Natural killer cell (primary cell): ENCODE results near the gene DLG3. TPM values are rescaled to one million over a fixed set of nuclear protein-coding genes. Genes with fewer than 3 reads are reported as not detected.

Experiments used
- ATAC-seq, 3 donors: fragments of 150-1000 bp in 2 of 3; fragments of 200-7000 bp in 1 of 3; cut with Tn5 transposase; 1 replicate in 1 of 3; 2 replicates in 2 of 3; pipeline ENCODE4 v1.10.0; 2021; ENCODE audit warnings: mild to moderate bottlenecking in 2 of 3, moderate library complexity in 2 of 3
- DNase-seq, 2 donors: peaks; one replicate each; pipeline versions ENCODE4 v3.0.0 to v3.0.0-alpha.2; 2013 to 2021; ENCODE audit warnings: mixed read lengths in 1 of 2
- H3K27ac ChIP-seq: one replicate; pipeline ENCODE4 v1.5.1; 2013; ENCODE audit warnings: mild to moderate bottlenecking, low read length
- H3K27me3 ChIP-seq: one replicate; pipeline ENCODE4 v1.6.1; 2013; ENCODE audit warnings: low read length; ENCODE audit not compliant: control insufficient read depth, insufficient read depth
- H3K36me3 ChIP-seq: one replicate; pipeline ENCODE4 v1.6.1; 2013; ENCODE audit warnings: low read length; ENCODE audit not compliant: control insufficient read depth, insufficient read depth
- H3K4me1 ChIP-seq: one replicate; pipeline ENCODE4 v1.6.1; 2013; ENCODE audit warnings: low read length; ENCODE audit not compliant: control insufficient read depth, insufficient read depth
- H3K4me3 ChIP-seq: one replicate; pipeline ENCODE4 v1.5.1; 2013; ENCODE audit warnings: low read length
- H3K9me3 ChIP-seq: one replicate; pipeline ENCODE4 v1.6.1; 2013; ENCODE audit warnings: low read length; ENCODE audit not compliant: control insufficient read depth, insufficient read depth
- H3K27ac Mint-ChIP-seq, 2 donors: one replicate each; pipeline ENCODE4 v1.8.0; 2022; ENCODE audit warnings: mild to moderate bottlenecking in 2 of 2, mixed read lengths in 2 of 2, moderate library complexity in 1 of 2
- H3K27me3 Mint-ChIP-seq, 2 donors: one replicate each; pipeline ENCODE4 v1.8.0; 2022; ENCODE audit warnings: low read depth in 2 of 2, mixed read lengths in 2 of 2
- H3K36me3 Mint-ChIP-seq: one replicate; pipeline ENCODE4 v1.8.0; 2022; ENCODE audit warnings: mixed read lengths
- H3K4me1 Mint-ChIP-seq, 2 donors: one replicate each; pipeline ENCODE4 v1.8.0; 2022; ENCODE audit warnings: mixed read lengths in 2 of 2
- H3K4me3 Mint-ChIP-seq: one replicate; pipeline ENCODE4 v1.8.0; 2022; ENCODE audit warnings: mild to moderate bottlenecking, moderate library complexity, mixed read lengths
- H3K9me3 Mint-ChIP-seq, 2 donors: one replicate each; pipeline ENCODE4 v1.8.0; 2022; ENCODE audit warnings: mixed read lengths in 2 of 2
- CTCF ChIP-seq: fragments of 200-600 bp; IDR thresholded peaks from one replicate; pipeline ENCODE4 v1.8.0; 2022; ENCODE audit warnings: antibody characterized with exemption
- WGBS: methylation state at CpG from one replicate; pipeline ENCODE4 v1.1.7; 2013; ENCODE audit warnings: missing lambda C conversion rate; ENCODE audit not compliant: insufficient coverage; 5-methylcytosine and 5-hydroxymethylcytosine counted together
- intact Hi-C: fragments of 100-400 bp; cut with micrococcal nuclease; formaldehyde crosslinking; loops from one replicate; pipeline ENCODE4 v1.14.2; 2022
- total RNA-seq, 4 donors: library from RNA; stranded (reverse); fragments of 120-200 nt in 1 of 4; gene quantifications; one replicate each; pipeline versions ENCODE4 v1.2.3 to v1.2.4, GENCODE V29; 2013 to 2022

The DLG3 gene
- total RNA-seq, 3 donors from 2014 or later (not counting 1 experiment from before 2014, with no cell fraction given) = 13.6 to 17.6 (median 15.9) TPM

GRCh38 chrX:70422851-70423341 is 21.7 kb upstream of the DLG3 start, which contains the start of gene GDPD2:
Gene GDPD2, plus strand, starts transcription at chrX:70423314. Its CDS starts 1,671 bp downstream, at chrX:70424985.
- H3K9me3 ChIP-seq = no peaks in the 10 kb centered on the region

GRCh38 chrX:70423936-70424675 is 20.5 kb upstream of the DLG3 start:
- H3K27ac Mint-ChIP-seq = no peak overlapping the region
- no peak for ATAC-seq

More at GRCh38 chrX:70422851-70423341, 21.7 kb upstream of the DLG3 start, which contains the start of gene GDPD2:
- no peak within 1 kb of the TSS for H3K27ac ChIP-seq
- intact Hi-C loops = no loop called here
- Mint-ChIP-seq H3K4me3 (no peak within 1 kb of the TSS), H3K27ac (no peak within 1 kb of the TSS), H3K4me1 (no peaks in the 10 kb centered on the region), H3K27me3 (no peaks in the 10 kb centered on the region), H3K9me3 (no peaks in the 10 kb centered on the region), H3K36me3 (no peaks in the 10 kb centered on the region)
- no peaks in the 10 kb centered on the region for H3K36me3 ChIP-seq
- ATAC-seq = peak in 1 of 3 donors; percentile 42
- WGBS = 38% methylated on average over 4 of the region's 11 CpGs
- H3K4me1 ChIP-seq = no peaks in the 10 kb centered on the region
- H3K27me3 ChIP-seq = no peaks in the 10 kb centered on the region
- no peak within 1 kb of the TSS for H3K4me3 ChIP-seq
- TF ChIP-seq CTCF = no peak
- no peak for DNase-seq

GRCh38 chrX:70424801-70425200 is 19.8 kb upstream of the DLG3 start:
- H3K9me3 ChIP-seq = no peaks in the 10 kb centered on the region
- Mint-ChIP-seq H3K4me1 (no peaks in the 10 kb centered on the region), H3K4me3 (no peak overlapping the region), H3K27ac (no peak overlapping the region), H3K27me3 (no peaks in the 10 kb centered on the region), H3K9me3 (no peaks in the 10 kb centered on the region), H3K36me3 (no peaks in the 10 kb centered on the region)
- ATAC-seq (no peak), DNase-seq (no peak)
- no peaks in the 10 kb centered on the region for H3K36me3 ChIP-seq
- H3K4me1 ChIP-seq = no peaks in the 10 kb centered on the region
- H3K4me3 ChIP-seq = no peak overlapping the region
- no peaks in the 10 kb centered on the region for H3K27me3 ChIP-seq
- H3K27ac ChIP-seq = no peak overlapping the region
- intact Hi-C loops = no loop called here
- TF ChIP-seq CTCF = no peak
- WGBS = 83% methylated on average over 3 of the region's 10 CpGs

More at GRCh38 chrX:70423936-70424675, 20.5 kb upstream of the DLG3 start:
- Histone ChIP-seq H3K9me3 (no peaks in the 10 kb centered on the region), H3K4me1 (no peaks in the 10 kb centered on the region), H3K4me3 (no peak overlapping the region), H3K36me3 (no peaks in the 10 kb centered on the region), H3K27me3 (no peaks in the 10 kb centered on the region), H3K27ac (no peak overlapping the region)
- H3K4me3 Mint-ChIP-seq = no peak overlapping the region
- H3K9me3 Mint-ChIP-seq = no peaks in the 10 kb centered on the region
- H3K4me1 Mint-ChIP-seq = no peaks in the 10 kb centered on the region
- intact Hi-C loops = no loop called here
- no peak for DNase-seq
- no peaks in the 10 kb centered on the region for H3K27me3 Mint-ChIP-seq
- 92% methylated on average over 8 of the region's 10 CpGs for whole genome bisulfite sequencing
- TF ChIP-seq CTCF = no peak
- H3K36me3 Mint-ChIP-seq = no peaks in the 10 kb centered on the region
